ENCODE results near the gene ASB1. TPM values are rescaled to one million over a fixed set of nuclear protein-coding genes. Genes with fewer than 3 reads are reported as not detected.

Gene ASB1
- total and polyA plus RNA-seq, 2 of the 13 experiments (the other 11 are each of a cell fraction or from before 2014, with no cell fraction given) = 48.6 to 49.2 TPM

DNA sequence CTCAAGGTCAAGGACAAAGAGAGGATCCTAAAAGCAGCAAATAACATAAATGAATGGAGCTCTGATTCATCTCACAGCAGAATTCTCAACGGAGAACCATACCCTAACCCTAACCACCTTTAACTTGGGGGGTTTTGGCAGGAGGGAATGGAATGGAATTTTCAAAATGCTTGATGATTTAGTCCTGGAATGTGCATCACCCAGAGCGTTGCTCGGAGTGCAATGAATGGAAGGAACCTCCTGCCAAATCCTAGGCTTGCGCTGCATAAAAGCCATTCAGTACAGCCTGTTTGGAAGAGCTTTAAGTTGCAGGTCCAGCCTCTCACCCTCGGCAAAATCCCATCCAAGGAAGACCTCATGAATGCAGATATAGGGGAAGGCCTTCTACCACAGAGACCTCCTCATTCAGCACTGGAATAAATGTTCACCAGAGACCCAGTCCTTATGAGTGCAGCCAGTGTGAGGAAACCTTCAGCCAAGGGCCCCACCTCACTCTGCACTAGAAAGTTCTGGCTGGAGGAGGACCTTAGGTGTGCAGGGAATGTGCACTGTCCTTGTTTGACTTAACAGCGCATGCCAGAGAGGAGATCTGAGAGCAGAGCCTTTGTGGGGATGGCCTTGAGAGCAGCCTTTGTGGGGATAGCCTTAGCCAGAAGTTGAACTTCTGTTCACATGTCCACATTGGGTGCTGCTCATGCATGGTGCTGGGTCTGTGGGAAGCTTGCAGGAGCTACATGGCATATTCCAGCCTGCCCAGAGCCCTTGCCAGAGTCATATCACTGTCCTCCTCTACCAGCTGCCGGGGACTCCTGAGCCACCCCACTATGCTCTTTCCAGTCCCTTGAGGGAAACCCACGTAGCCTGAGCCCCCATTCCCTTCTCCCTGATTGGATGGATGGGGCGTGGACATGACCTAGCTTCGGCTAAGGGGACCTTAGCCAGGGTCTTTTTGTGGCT lies 30.5 kb downstream of the ASB1 start (continued):
- TF ChIP-seq HMG20A (CRISPR knock-in tag; IDR thresholded peaks at IDR 0.05; ENCODE audit: borderline replicate concordance) = peak; percentile 16; the same call in 1 of the 2 replicates
- TF ChIP-seq, protein P1, sequence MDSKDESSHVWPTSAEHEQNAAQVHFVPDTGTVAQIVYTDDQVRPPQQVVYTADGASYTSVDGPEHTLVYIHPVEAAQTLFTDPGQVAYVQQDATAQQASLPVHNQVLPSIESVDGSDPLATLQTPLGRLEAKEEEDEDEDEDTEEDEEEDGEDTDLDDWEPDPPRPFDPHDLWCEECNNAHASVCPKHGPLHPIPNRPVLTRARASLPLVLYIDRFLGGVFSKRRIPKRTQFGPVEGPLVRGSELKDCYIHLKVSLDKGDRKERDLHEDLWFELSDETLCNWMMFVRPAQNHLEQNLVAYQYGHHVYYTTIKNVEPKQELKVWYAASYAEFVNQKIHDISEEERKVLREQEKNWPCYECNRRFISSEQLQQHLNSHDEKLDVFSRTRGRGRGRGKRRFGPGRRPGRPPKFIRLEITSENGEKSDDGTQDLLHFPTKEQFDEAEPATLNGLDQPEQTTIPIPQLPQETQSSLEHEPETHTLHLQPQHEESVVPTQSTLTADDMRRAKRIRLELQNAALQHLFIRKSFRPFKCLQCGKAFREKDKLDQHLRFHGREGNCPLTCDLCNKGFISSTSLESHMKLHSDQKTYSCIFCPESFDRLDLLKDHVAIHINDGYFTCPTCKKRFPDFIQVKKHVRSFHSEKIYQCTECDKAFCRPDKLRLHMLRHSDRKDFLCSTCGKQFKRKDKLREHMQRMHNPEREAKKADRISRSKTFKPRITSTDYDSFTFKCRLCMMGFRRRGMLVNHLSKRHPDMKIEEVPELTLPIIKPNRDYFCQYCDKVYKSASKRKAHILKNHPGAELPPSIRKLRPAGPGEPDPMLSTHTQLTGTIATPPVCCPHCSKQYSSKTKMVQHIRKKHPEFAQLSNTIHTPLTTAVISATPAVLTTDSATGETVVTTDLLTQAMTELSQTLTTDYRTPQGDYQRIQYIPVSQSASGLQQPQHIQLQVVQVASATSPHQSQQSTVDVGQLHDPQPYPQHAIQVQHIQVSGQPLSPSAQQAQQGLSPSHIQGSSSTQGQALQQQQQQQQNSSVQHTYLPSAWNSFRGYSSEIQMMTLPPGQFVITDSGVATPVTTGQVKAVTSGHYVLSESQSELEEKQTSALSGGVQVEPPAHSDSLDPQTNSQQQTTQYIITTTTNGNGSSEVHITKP (CRISPR knock-in tag; IDR thresholded peaks at IDR 0.05; ENCODE audit: low read depth) = 0 out of 2 replicates have a peak, but pooled peaks have one; percentile 13
- no peak for TF ChIP-seq ZNF703 (CRISPR knock-in tag; IDR thresholded peaks at IDR 0.05; ENCODE audit: borderline replicate concordance)
- TF ChIP-seq, protein P2, sequence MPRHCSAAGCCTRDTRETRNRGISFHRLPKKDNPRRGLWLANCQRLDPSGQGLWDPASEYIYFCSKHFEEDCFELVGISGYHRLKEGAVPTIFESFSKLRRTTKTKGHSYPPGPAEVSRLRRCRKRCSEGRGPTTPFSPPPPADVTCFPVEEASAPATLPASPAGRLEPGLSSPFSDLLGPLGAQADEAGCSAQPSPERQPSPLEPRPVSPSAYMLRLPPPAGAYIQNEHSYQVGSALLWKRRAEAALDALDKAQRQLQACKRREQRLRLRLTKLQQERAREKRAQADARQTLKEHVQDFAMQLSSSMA (CRISPR knock-in tag; IDR thresholded peaks at IDR 0.05) = peak; percentile 57; the same call in 1 of the 2 replicates
- TF ChIP-seq BCL6 (CRISPR knock-in tag; IDR thresholded peaks at IDR 0.05) = peak; percentile 83
- TF ChIP-seq, protein P3, sequence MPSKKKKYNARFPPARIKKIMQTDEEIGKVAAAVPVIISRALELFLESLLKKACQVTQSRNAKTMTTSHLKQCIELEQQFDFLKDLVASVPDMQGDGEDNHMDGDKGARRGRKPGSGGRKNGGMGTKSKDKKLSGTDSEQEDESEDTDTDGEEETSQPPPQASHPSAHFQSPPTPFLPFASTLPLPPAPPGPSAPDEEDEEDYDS (CRISPR knock-in tag; IDR thresholded peaks at IDR 0.05) = peak; percentile 53; the same call in 1 of the 2 replicates
- TF ChIP-seq ZNF292 (CRISPR knock-in tag; IDR thresholded peaks at IDR 0.05; ENCODE audit: borderline replicate concordance, low read depth) = peak; percentile 92; the same call in 1 of the 2 replicates
- TF ChIP-seq, protein P4, sequence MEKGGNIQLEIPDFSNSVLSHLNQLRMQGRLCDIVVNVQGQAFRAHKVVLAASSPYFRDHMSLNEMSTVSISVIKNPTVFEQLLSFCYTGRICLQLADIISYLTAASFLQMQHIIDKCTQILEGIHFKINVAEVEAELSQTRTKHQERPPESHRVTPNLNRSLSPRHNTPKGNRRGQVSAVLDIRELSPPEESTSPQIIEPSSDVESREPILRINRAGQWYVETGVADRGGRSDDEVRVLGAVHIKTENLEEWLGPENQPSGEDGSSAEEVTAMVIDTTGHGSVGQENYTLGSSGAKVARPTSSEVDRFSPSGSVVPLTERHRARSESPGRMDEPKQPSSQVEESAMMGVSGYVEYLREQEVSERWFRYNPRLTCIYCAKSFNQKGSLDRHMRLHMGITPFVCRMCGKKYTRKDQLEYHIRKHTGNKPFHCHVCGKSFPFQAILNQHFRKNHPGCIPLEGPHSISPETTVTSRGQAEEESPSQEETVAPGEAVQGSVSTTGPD (CRISPR knock-in tag; IDR thresholded peaks at IDR 0.05) = no peak; the same call in 1 of the 2 replicates
- TF ChIP-seq, protein P5, sequence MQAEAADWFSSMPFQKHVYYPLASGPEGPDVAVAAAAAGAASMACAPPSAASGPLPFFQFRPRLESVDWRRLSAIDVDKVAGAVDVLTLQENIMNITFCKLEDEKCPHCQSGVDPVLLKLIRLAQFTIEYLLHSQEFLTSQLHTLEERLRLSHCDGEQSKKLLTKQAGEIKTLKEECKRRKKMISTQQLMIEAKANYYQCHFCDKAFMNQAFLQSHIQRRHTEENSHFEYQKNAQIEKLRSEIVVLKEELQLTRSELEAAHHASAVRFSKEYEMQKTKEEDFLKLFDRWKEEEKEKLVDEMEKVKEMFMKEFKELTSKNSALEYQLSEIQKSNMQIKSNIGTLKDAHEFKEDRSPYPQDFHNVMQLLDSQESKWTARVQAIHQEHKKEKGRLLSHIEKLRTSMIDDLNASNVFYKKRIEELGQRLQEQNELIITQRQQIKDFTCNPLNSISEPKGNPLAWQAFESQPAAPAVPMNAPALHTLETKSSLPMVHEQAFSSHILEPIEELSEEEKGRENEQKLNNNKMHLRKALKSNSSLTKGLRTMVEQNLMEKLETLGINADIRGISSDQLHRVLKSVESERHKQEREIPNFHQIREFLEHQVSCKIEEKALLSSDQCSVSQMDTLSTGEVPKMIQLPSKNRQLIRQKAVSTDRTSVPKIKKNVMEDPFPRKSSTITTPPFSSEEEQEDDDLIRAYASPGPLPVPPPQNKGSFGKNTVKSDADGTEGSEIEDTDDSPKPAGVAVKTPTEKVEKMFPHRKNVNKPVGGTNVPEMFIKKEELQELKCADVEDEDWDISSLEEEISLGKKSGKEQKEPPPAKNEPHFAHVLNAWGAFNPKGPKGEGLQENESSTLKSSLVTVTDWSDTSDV (CRISPR knock-in tag; IDR thresholded peaks at IDR 0.05) = no peak
- TF ChIP-seq ZNF546 (CRISPR knock-in tag; conservative IDR thresholded peaks at IDR 0.05) = 0 out of 2 replicates have a peak, but pooled peaks have one; percentile 75

Measured in HepG2 (cell line).